Right renal cortex interstitium (tissue), 3 donors: ENCODE measurements around the gene REM2. TPM values are rescaled to one million over a fixed set of nuclear protein-coding genes. Genes with fewer than 3 reads are reported as not detected.

Source experiments
- DNase-seq, 3 donors: peaks; one replicate each; pipeline ENCODE4 v3.0.0-alpha.2; 2013; ENCODE audit warnings: low read depth in 3 of 3, low spot score in 2 of 3
- polyA plus RNA-seq, 3 donors: library from polyadenylated mRNA; unstranded; fragments of 120-200 nt; gene quantifications; one replicate each; pipeline ENCODE4 v1.2.1, GENCODE V29; 2013; ENCODE audit not compliant: insufficient read length in 3 of 3

The REM2 gene
- polyA plus RNA-seq, 3 donors, result 0.89 to 1.5 (median 1.2) TPM

- no peak for DNase-seq
Measured at GRCh38 chr14:22925513-22925912, 42.5 kb downstream of the REM2 start.

GRCh38 chr14:22926316-22926715 is 43.3 kb downstream of the REM2 start:
- no peak for DNase-seq

DNA sequence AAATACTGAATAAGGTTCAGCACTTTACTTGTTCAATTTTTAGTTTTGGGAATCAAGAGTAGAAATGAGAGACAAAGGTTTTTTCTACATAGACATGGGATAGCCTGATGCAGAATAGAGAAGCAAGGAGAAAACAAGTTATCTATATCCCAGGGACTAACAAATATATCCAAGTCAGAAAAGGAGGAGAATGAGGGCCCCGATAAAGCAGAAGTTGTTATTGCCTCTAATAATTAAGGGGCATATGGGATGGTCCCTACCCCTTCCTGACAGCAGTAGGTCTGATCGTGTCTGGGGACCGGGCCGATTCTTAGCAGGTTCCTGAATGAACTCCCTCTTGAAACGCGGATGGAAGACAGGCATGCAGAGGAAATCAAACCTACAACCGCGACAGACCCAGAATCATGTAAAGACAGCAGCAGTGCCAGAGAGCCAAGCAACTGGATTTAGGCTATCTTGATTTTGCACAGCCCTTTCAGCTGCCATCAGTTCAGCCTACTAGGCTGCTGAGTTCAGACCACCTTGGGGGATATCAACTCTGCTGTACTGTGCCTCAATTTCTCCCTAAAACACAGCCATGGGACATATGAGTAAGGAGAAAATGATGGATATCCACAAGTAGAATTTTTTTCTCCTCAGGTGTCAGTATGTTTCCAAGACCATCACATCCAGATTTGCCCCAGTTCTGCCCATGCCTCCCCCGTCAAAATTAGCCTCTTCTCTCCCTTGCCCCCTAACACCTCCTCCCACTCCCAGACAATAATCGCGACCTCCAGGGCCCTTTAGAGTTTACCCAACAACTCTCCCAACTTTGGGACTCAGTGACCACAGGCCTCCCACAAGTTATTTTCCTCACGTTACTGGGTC is 45.4 kb downstream of the REM2 start:
- DNase-seq, result no peak

DNA sequence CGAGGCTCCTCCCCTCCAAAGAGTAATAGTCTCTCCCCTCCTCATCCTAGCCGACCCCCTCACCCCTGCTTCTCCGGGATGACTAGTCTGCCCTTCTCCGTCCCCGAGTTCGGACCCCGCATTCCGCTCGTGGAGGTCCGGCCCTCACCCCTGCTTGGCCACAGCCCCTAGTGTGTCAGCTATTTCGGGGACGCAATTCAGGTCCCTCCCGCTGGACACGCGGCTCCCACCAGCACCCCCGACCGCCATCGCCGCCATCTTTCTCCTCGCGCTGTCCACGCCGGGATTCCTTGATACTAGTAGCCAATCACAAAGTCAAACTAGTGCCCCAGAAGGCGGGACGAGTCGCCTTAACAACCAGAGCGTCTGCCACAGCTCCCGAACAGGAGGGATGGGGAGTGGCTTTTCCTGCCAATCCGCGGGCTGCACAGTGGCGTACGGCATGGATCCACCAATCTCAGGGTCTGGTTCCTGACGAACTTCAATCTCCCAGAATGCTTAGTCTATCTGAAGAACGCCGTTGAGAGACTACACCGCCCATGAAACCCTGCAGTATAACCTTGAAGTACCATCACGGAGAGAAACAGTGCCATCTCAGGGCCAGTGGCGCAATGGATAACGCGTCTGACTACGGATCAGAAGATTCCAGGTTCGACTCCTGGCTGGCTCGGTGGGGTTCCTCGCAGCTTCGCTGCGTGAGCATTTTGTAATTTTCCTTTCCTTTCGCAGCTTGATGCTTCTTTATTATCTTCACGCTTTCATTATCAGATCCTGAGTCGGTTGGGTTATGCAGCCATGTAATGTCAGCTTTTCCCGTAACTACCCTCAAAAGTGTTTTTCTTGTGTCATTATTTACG is 46.3 kb downstream of the REM2 start, which contains the start of gene PRMT5:
Gene PRMT5, minus strand, starts transcription at position 273 of the 857 bp plus-strand sequence. Its CDS starts 15 bp downstream, at position 258.
- peak; percentile 99 to 100 (median 99) for DNase-seq

DNA sequence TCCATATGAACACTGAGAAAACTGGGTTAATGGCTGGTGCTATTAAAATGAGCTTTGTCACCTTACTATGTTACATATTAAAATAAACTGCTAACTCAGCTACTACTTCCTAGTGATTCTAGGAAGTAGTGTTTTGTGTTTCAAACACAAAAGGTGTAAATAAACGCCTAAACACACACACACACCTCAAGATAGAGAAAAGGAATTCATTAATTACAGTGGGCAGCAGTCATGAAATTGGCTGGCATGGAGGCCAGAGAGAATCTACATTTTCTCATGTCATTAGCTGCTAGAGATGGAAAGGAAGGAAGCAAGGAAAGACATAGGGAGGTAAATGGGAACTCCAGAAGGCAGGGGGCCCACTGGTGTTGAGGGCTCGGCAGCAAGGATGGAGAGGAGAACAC is 46.9 kb downstream of the REM2 start:
- peak in 1 of 3 donors; percentile 50 for DNase-seq

GRCh38 chr14:22932146-22932545 is 49.1 kb downstream of the REM2 start:
- no peak for DNase-seq

GRCh38 chr14:22935156-22935555 is 52.1 kb downstream of the REM2 start:
- no peak for DNase-seq

Other genes with a start within 250 kb of the REM2 start
- under 1 TPM; 0.07 to 0.24 (median 0.11) TPM for gene OR6J1, start 238.9 kb upstream of the REM2 start, polyA plus RNA-seq
- gene OXA1L, start 116.5 kb upstream of the REM2 start, polyA plus RNA-seq, result 100 to 1,000 TPM; 132 to 140 (median 138) TPM
- gene SLC7A7, start 67.8 kb upstream of the REM2 start, polyA plus RNA-seq, result 100 to 1,000 TPM; 101 to 121 (median 108) TPM
- gene MRPL52, start 53.3 kb upstream of the REM2 start, polyA plus RNA-seq, result 10 to 100 TPM; 63.5 to 78.6 (median 75.8) TPM
- gene MMP14, start 46.6 kb upstream of the REM2 start, polyA plus RNA-seq, result 100 to 1,000 TPM; 132 to 140 (median 134) TPM
- 10 to 100 TPM; 67.4 to 85.7 (median 73.1) TPM for gene LRP10, start 11.5 kb upstream of the REM2 start, polyA plus RNA-seq
- gene RBM23, start 35.9 kb downstream of the REM2 start, polyA plus RNA-seq, result 100 to 1,000 TPM; 118 to 125 (median 119) TPM
- 100 to 1,000 TPM; 150 to 165 (median 163) TPM for gene PRMT5, start 46.2 kb downstream of the REM2 start, polyA plus RNA-seq
- 10 to 100 TPM; 56.0 to 60.1 (median 56.4) TPM for gene HAUS4, start 73.9 kb downstream of the REM2 start, polyA plus RNA-seq
- gene AJUBA, start 99.3 kb downstream of the REM2 start, polyA plus RNA-seq, result 10 to 100 TPM; 72.8 to 93.8 (median 86.4) TPM
- gene C14orf93, start 126.9 kb downstream of the REM2 start, polyA plus RNA-seq, result 10 to 100 TPM; 18.3 to 19.2 (median 18.8) TPM
- 100 to 1,000 TPM; 229 to 253 (median 251) TPM for gene PSMB5, start 151.7 kb downstream of the REM2 start, polyA plus RNA-seq
- gene PSMB11, start 159.0 kb downstream of the REM2 start, polyA plus RNA-seq, result not detected
- gene CDH24, start 174.3 kb downstream of the REM2 start, polyA plus RNA-seq, result 10 to 100 TPM; 13.3 to 18.0 (median 14.0) TPM
- 100 to 1,000 TPM; 201 to 227 (median 206) TPM for gene ACIN1, start 211.9 kb downstream of the REM2 start, polyA plus RNA-seq
- 100 to 1,000 TPM in 1 of 3 donors, 10 to 100 TPM in 2; 90.1 to 102 (median 91.2) TPM for gene C14orf119, start 212.3 kb downstream of the REM2 start, polyA plus RNA-seq
- gene CIROP, start 221.8 kb downstream of the REM2 start, polyA plus RNA-seq, result under 1 TPM in 1 of 3 donors, not detected in 2; 0.08 TPM
- gene CEBPE, start 236.0 kb downstream of the REM2 start, polyA plus RNA-seq, result under 1 TPM; 0.08 to 0.21 (median 0.19) TPM